Fibroblast of lung (primary cell): ENCODE measurements around the gene ZFYVE28.

Experiments
- CTCF ChIP-seq, 2 donors: IDR thresholded peaks in 1 of 2; conservative IDR thresholded peaks in 1 of 2; 1 replicate in 1 of 2; 2 replicates in 1 of 2; pipeline ENCODE4 v1.5.1; 2011 to 2012; ENCODE audit warnings: low read length in 2 of 2, control low read depth in 1 of 2, inconsistent platforms in 1 of 2, low read depth in 1 of 2, mild to moderate bottlenecking in 1 of 2
- EZH2 ChIP-seq: IDR thresholded peaks from 2 replicates; pipeline ENCODE4 v1.5.1; 2012; ENCODE audit warnings: low read length, control low read depth, mild to moderate bottlenecking; ENCODE audit errors: missing control alignments

GRCh38 chr4:2251795-2252529 is 166.5 kb downstream of the ZFYVE28 start:
- TF ChIP-seq CTCF (conservative IDR thresholded peaks at IDR 0.05 in 1 of 2, IDR thresholded peaks at IDR 0.05 in 1 of 2; ENCODE audit: low read depth in 1 of 2, low read length in 2 of 2) = no peak
- TF ChIP-seq EZH2 = no peak
